ENCODE results near the gene SCP2D1.

DNA sequence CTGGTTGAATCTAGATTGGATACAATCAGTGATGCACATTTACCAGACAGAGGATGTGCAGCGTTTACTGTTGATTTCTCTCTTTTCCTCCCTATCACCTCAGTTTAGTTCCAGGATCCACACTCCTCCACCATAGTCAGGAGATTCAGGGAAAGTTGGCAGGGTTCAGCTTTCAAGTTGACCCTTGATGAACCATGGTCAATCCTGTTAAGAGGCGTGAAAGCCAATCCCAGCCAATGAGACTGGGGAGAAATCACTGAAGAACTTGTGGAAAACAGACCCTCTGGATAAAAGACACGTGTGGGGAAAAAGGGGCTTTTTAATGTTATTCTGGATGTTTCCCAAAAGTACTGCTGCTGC lies 19.2 kb upstream of the SCP2D1 start:
- TF ChIP-seq EP300 (IDR thresholded peaks at IDR 0.05) (no peak), POLR2A (IDR thresholded peaks at IDR 0.05) (no peak)
- TF ChIP-seq, protein P1, sequence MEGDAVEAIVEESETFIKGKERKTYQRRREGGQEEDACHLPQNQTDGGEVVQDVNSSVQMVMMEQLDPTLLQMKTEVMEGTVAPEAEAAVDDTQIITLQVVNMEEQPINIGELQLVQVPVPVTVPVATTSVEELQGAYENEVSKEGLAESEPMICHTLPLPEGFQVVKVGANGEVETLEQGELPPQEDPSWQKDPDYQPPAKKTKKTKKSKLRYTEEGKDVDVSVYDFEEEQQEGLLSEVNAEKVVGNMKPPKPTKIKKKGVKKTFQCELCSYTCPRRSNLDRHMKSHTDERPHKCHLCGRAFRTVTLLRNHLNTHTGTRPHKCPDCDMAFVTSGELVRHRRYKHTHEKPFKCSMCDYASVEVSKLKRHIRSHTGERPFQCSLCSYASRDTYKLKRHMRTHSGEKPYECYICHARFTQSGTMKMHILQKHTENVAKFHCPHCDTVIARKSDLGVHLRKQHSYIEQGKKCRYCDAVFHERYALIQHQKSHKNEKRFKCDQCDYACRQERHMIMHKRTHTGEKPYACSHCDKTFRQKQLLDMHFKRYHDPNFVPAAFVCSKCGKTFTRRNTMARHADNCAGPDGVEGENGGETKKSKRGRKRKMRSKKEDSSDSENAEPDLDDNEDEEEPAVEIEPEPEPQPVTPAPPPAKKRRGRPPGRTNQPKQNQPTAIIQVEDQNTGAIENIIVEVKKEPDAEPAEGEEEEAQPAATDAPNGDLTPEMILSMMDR (IDR thresholded peaks at IDR 0.05), result no peak
